ENCODE data around the gene FBRS.
"Not testable (repeated sequence)": the region's sequence is repeated elsewhere in the genome, so short reads cannot be mapped to it uniquely, and the experiment has no call there.

Gene FBRS

DNA sequence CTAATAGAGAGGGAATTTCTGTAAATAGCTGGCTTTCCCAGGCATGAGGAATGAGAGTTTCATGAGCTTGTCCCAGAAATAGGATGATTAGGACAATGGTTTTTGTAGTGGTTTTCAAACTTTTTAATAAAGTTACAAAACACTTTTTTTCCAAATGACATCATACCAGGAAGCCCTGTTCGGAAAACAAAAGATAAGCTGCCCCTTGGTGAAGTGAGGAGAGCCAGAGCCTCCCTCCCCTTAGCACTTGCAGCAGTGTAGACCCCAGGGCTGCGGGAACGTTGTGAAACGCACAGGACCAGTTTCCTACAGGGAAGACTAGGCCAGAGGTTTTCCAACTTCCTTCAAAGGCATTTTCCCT is 7.6 kb downstream of the FBRS start:
- no peak for DNase-seq

- DNase-seq: no peak
These were observed 8.4 kb downstream of the FBRS start for GRCh38 chr16:30666681-30667080.

DNA sequence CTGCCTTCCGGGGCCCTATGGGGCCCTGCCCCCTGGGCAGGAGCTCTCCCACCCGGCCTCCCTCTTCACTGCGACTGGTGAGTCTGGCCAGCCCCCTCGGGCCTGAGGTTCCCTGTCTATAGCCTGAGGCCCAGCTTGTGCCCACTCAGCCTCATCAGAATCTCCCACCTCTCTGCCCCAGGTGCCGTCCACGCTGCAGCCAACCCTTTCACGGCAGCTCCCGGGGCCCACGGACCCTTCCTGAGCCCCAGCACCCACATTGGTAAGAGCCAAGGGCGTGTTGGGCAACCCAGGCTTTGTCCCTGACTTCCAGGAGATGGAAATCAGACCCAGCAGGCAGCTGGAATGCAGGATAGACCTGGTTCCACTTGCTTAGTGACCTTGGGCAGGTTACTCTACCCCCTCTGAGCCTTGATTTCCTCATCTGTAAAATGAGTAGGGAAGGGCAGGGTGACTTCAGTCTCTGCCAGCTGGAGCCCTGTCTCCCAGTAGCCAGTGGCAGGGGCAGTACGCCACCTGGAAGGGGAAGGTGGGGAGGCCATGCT is 9.2 kb downstream of the FBRS start:
- no peak for DNase-seq

DNA sequence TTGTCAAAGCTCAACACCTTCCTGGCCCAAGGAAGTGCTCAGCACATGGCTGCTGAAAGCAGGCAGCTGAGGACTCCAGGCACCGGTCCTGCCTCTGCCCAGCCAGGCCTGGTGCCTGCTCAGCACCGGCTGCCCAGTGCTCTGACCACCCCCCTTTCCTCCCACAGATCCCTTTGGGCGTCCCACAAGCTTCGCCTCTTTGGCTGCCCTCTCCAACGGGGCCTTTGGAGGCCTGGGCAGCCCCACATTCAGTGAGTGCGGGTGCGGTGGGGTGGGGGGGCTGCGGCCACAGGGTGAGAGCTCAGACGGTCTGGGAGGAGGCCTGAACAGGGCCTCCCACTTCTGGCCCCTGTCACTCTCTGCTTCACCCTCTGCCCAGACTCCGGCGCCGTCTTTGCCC is 10.2 kb downstream of the FBRS start:
- no peak for DNase-seq

DNA sequence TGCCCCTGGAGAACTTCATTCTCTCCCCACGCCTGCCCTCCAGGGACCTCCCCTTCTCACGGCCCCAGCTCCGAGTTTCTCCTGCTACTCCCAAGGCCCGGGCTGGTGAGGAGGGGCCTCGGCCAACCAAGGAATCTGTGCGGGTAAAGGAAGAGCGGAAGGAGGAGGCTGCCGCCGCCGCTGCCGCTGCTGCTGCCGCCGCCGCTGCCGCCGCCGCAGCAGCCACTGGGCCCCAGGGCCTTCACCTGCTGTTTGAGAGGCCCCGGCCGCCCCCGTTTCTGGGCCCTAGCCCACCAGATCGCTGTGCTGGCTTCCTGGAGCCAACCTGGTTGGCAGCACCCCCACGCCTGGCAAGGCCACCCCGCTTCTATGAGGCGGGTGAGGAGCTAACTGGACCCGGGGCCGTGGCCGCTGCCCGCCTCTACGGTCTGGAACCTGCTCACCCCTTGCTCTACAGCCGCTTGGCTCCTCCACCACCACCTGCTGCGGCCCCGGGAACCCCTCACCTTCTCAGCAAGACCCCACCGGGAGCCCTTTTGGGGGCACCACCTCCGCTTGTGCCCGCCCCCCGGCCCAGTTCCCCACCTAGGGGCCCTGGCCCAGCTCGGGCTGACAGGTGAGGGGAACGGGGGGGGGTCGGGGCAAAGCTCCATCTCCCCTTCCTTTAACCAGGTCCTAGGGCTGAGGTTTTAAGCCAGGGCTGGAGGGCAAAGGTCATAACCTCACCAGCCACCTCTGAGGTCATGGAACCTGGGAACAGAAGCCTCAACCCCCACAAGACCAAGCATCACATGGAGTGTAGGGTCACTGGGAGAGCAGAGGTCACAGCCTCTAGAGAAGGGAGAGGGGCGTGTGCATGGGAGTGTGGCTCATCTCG is 11.0 kb downstream of the FBRS start:
- DNase-seq: no peak

GRCh38 chr16:30669903-30670824 is 11.9 kb downstream of the FBRS start:
- no peak for DNase-seq

- DNase-seq: no peak
These were observed 16.9 kb downstream of the FBRS start for GRCh38 chr16:30675143-30675542.

DNA sequence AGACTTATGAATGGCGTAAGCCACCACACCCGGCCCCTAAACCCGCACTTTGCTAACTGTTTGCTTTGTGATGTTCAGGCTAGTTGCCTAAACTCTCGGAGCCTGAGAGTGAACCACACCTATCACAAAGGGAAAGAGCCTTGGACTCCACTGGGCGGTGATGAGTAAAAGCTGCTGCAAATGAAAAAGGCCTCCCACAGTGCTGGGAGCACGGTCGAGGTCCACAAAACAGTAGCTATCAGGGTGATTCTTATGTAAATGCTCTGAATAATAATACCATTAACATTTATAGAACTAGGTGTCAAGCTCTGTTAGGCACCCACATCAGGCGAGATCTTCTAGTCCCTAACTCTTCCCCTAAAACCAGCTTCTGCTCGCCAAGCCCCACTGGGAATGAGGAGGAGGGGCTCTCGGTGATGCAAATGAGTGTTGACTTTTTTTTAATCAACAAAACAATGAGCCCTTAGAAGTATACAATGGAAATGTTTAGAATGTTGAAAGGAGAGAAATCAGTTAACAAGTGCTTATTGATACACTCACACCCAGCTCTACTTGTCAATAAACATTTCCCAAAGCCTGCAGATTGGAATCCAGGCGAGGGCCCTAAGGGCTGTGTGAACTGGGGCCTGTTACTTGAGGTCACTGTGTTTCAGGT is 19.8 kb downstream of the FBRS start:
- DNase-seq: no peak

DNA sequence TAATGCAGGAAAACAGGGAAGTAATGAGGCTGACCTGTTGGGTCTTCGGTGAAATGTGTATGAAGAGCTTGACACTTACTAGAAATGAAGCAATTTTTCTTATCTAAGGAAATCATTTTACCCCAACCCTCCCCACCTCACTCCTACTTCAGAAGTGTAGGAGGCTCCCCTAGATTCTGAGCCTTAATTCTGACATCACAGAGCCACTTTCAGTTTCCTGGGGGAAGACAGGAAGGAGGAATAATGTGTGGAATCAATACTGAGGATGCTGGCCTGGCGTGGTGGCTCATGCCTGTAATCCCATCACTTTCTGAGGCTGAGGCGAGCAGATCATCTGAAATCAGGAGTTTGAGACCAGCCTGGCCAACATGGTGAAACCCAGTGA is 20.3 kb downstream of the FBRS start:
- DNase-seq: no peak

DNA sequence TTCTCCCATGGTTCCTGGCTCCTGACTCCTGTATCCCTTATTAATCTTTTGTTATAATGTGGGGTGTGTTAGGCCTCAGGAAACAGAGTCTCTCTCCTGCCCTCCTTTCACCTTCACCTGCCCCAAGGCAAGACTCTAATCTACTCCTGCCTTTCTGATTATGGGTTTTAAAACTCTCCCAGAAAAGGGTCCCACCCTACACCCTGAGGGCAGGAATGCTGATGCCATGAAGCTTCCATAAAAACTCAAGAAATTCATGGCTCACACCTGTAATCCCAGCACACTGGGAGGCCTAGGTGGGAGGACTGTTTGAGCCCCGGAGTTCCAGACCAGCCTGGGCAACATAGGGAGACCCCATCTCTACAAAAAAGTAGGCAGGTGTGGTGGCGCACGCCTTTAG is 22.1 kb downstream of the FBRS start:
- DNase-seq: no peak

DNA sequence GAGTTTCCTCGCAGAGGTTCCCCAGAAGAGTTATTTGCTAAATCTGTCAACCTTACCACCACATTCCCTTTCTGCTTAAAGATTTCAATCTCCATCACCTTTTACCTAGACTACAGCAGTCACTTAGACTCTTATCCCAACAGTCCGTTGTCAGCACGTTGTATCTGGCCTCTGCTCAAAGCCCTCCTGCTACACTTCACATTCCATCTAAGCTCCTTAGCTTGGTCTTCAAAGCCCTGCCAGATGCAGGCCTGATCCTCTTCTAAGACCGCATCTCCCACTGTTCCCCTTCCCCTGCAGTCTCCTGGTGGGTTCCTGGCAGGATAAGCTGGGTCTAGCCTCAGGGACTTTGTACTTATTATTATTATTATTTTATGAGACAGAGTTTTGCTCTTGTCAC is 30.5 kb downstream of the FBRS start:
- DNase-seq: no peak

- no peak for DNase-seq
These were observed 33.7 kb downstream of the FBRS start for GRCh38 chr16:30691907-30692306.

DNA sequence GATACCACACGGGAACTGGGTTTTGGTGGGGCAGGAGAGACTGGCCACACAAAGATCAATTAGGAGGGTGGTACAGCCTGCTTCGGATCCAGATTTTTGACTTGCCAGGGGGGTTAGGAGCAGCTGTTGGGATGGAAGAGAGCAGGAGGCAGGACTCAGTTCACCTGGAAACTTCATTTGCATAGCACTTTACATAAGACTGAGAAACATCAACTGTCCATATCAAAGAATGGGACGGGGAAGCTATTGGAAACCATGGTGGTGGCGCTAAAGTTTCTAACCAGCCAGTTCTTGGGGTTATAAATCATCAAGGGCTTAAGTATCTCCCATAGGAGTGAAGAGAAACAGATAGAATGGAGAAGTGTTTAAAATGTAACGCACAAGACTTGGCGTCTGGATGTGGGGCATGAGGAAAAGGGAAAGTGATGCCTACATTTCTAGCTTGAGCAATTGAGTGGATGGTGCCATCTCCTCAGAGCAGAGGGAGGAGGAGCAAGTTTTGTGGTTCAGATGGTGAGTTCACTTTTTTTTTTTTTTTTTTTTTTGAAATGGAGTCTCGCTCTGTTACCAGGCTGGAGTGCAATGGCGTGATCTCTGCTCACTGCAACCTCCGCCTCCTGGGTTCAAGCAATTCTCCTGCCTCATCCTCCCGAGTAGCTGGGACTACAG is 34.3 kb downstream of the FBRS start:
- DNase-seq: no peak

DNA sequence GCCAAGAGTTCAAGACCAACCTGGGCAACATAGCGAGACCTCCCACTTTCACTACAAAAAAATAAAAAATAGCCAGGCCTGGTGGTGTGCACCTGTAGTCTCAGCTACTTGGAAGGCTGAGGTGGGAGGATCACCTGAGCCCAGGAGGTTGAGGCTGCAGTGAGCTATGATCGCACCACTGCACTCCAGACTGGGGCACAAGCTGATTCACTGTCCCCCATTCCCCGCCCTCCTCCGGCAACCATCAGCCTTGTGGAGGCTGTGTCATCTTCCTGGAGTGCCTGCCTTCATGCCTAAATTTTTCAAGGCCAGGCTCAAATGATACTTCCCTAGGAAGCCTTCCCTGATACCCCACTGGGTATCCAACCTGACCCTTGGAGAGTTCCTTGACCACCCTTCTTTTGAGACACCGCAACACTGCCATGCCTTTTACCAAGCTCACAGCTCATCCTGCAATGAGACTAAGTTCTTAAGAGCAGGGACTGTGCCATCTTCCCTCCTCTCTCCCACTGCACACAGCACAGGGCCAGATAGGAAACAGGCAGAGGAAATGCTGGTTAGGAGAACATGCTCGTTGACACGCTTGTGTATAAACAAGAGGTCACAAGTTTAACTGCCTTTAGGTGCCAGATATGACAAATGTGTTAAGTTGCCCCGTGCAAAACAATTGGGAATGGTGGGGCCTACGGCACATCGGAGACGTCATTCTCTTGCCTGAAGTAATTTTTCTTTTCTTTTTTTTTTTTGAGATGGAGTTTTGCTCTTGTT is 36.9 kb downstream of the FBRS start:
- no peak for DNase-seq

DNA sequence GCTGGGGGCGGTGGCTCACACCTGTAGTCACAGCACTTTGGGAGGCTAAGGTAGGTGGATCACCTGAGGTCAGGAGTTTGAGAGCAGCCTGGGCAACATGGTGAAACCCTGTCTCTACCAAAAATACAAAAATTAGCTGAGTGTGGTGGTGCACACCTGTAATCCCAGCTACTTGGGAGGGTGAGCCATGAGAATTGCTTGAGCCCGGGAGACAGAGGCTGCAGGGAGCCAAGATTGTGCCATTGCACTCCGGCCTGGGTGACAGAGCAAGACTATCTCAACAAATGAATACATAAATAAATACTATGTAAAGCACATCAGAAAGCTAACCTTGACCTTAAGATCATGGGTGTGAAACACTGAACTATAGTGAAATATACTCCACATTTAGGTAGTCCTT is 38.4 kb downstream of the FBRS start:
- DNase-seq: not testable (repeated sequence)

DNA sequence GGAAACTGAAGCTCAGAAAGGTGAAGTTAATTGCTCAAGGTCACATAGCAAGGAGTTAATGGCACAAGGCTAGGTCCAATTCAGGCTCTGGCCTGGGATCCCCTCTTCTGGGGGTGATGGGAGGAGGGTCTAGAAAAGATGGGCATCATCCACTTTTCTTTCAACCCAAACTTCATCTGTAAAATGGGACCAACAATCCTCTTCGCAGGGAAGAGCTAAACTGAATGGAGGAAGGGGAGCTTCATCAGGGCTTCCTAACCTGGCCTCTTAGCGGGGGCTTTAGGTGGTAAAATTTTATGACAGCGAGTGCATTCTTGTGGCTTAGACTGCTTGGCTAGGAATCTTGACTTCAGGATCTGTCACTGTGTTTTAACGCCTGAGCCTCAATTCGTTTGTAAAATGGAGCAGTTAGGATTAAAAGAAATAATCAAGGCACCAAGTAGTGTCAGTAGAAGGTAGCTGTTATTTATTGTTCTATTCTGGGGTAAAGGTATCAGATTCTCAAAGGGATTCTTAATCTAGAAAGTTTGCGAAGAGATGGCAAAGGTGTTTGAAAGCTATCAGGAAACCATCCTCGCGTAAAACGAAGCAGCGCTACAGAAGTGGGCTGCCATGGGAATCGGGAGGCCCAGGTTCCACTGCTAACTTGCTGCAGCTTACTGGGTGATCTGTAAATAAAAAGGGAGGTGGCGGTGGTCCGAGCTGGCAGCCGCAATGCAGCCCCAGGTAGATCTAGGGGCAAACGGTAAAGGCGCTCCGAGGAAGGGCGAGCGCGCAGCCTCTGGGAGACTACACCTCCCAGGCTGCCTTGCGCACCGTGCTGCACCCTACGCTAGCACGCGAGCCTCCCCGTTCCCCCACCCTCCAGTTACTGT is 39.3 kb downstream of the FBRS start:
- no peak for DNase-seq

DNA sequence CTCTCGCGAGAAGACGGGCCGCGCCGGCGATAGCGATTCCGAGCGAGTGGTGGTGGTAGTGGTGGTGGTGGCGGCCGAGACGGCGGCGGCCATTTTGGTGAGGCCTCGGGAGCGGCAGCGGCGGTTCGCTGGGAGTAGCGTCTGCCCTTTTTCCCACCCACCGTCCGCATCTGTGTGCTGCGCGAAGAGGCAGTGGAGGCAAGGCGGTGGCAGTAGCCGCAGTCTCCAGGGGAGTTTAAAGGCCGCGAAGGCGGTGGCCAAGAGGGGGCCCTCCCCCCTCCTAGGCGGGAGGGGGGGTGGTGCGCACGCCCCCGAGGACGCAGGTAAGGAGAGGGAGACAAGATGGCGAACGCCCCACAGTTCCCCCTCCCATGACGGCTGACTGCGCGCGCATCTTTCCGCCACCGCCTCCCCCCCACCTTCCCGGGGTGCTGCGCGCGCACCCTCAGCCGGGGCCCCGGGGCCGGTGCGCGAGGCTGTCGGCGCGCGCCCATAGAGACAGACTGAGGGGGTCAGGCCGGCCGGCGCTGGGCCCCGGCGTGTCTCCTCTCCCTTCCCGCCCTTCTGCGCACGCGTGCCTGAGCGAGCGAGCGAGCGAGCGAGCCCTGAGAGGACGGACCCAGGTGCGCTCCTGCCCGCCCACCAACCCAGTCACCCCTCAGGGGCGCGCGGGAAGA is 40.0 kb downstream of the FBRS start:
- peak; percentile 98 for DNase-seq

DNA sequence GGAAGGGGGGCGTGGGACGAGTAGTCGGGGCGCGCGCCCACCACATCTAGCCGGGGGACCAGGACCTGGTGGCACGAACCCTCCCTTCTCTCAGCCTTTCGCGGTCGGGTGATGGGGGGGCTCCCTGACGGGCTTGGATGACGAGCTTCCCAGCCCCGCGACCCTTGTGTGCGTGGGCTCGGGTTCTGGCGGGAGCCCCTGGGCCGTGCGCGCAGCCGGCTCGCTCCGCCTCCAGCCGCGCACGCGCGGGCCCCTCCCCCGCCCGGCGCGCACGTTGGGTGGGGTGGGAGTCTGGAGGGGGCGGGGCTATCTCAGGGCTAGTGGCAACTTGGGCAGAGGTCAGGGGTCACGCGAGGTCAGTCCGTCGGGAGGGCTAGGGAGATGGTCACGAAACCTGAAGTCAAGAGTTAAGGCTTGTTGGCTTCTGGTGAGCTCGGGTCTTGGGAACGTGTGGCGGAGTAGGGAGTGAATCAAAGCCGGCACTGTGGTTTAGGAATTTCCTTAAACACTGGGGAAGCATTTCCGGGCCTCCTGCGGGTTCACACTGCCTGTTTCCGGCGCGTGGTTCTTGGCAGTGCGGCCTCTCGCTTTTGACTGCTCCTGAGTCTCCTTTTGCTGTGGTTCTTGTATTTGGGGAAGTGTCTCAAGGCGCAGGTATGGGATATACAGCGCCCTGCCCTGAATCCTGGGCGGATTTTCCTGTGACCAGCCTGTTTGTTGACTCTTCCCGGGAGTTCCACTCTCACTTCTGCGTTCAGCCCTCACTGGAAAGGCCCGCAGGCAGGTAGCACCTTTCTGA is 40.8 kb downstream of the FBRS start, which contains the start of gene SRCAP:
Gene SRCAP, plus strand, starts transcription at position 356 of the 799 bp plus-strand sequence. CDS start 1,654 bp downstream, outside the sequence.
- DNase-seq: peak; percentile 84

GRCh38 chr16:30699615-30700099 is 41.4 kb downstream of the FBRS start:
- DNase-seq: no peak
